ENCODE data around the gene DKK3.
A peak's percentile ranks its signal among the peaks of the same experiment; 100 is the strongest.

DKK3 gene

GRCh38 chr11:11942668-11943067 lies 65.8 kb downstream of the DKK3 start:
- no peaks in the 10 kb centered on the region for H3K4me1 Mint-ChIP-seq (ENCODE audit: low read depth)
- H3K27ac Mint-ChIP-seq = no peak overlapping the region
- H3K4me3 Mint-ChIP-seq = no peak overlapping the region
- H3K9me3 Mint-ChIP-seq (ENCODE audit: low read depth) = no peaks in the 10 kb centered on the region
- peaks cover 2% of the 10 kb centered on the region for H3K36me3 Mint-ChIP-seq
- H3K27me3 Mint-ChIP-seq = no peaks in the 10 kb centered on the region

GRCh38 chr11:11940551-11940950 lies 67.9 kb downstream of the DKK3 start:
- H3K36me3 Mint-ChIP-seq = peaks cover 6% of the 10 kb centered on the region

GRCh38 chr11:11937957-11938356 lies 70.5 kb downstream of the DKK3 start:
- no peaks in the 10 kb centered on the region for H3K4me1 Mint-ChIP-seq (ENCODE audit: low read depth)
- H3K36me3 Mint-ChIP-seq = peaks cover 6% of the 10 kb centered on the region
- H3K9me3 Mint-ChIP-seq (ENCODE audit: low read depth) = no peaks in the 10 kb centered on the region
- H3K4me3 Mint-ChIP-seq = no peak overlapping the region
- H3K27me3 Mint-ChIP-seq = no peaks in the 10 kb centered on the region
- H3K27ac Mint-ChIP-seq = no peak overlapping the region

More at GRCh38 chr11:11940551-11940950, 67.9 kb downstream of the DKK3 start:
- Mint-ChIP-seq H3K27ac (no peak overlapping the region), H3K4me1 (ENCODE audit: low read depth) (no peaks in the 10 kb centered on the region), H3K27me3 (no peaks in the 10 kb centered on the region), H3K9me3 (ENCODE audit: low read depth) (no peaks in the 10 kb centered on the region), H3K4me3 (no peak overlapping the region)

GRCh38 chr11:11937433-11937832 lies 71.0 kb downstream of the DKK3 start:
- no peaks in the 10 kb centered on the region for H3K9me3 Mint-ChIP-seq (ENCODE audit: low read depth)
- peaks cover 6% of the 10 kb centered on the region for H3K36me3 Mint-ChIP-seq
- no peaks in the 10 kb centered on the region for H3K4me1 Mint-ChIP-seq (ENCODE audit: low read depth)
- peak overlapping the region; percentile 16 for H3K27ac Mint-ChIP-seq
- H3K27me3 Mint-ChIP-seq = no peaks in the 10 kb centered on the region
- H3K4me3 Mint-ChIP-seq = no peak overlapping the region

- Mint-ChIP-seq H3K4me1 (ENCODE audit: low read depth) (no peaks in the 10 kb centered on the region), H3K36me3 (peaks cover 6% of the 10 kb centered on the region), H3K27me3 (no peaks in the 10 kb centered on the region)
Observed at GRCh38 chr11:11935536-11935935, 72.9 kb downstream of the DKK3 start.

GRCh38 chr11:11931461-11932055 lies 76.9 kb downstream of the DKK3 start:
- peaks cover 2% of the 10 kb centered on the region for H3K4me1 Mint-ChIP-seq (ENCODE audit: low read depth)
- H3K4me3 Mint-ChIP-seq = no peak overlapping the region
- no peak overlapping the region for H3K27ac Mint-ChIP-seq
- H3K36me3 Mint-ChIP-seq = peaks cover 5% of the 10 kb centered on the region
- H3K9me3 Mint-ChIP-seq (ENCODE audit: low read depth) = no peaks in the 10 kb centered on the region
- H3K27me3 Mint-ChIP-seq = no peaks in the 10 kb centered on the region

More at GRCh38 chr11:11935536-11935935, 72.9 kb downstream of the DKK3 start:
- Mint-ChIP-seq H3K27ac (no peak overlapping the region), H3K9me3 (ENCODE audit: low read depth) (no peaks in the 10 kb centered on the region), H3K4me3 (no peak overlapping the region)

- no peak overlapping the region for H3K27ac Mint-ChIP-seq
- no peak overlapping the region for H3K4me3 Mint-ChIP-seq
- H3K27me3 Mint-ChIP-seq = no peaks in the 10 kb centered on the region
- H3K4me1 Mint-ChIP-seq (ENCODE audit: low read depth) = peaks cover 13% of the 10 kb centered on the region
- peaks cover 15% of the 10 kb centered on the region for H3K36me3 Mint-ChIP-seq
- H3K9me3 Mint-ChIP-seq (ENCODE audit: low read depth) = no peaks in the 10 kb centered on the region
Observed at GRCh38 chr11:11929920-11930319, 78.5 kb downstream of the DKK3 start.

- peaks cover 19% of the 10 kb centered on the region for H3K4me1 Mint-ChIP-seq (ENCODE audit: low read depth)
- H3K4me3 Mint-ChIP-seq = no peak overlapping the region
- H3K9me3 Mint-ChIP-seq (ENCODE audit: low read depth) = no peaks in the 10 kb centered on the region
- no peaks in the 10 kb centered on the region for H3K27me3 Mint-ChIP-seq
- peaks cover 22% of the 10 kb centered on the region for H3K36me3 Mint-ChIP-seq
- H3K27ac Mint-ChIP-seq = no peak overlapping the region
Observed at GRCh38 chr11:11923828-11924227, 84.6 kb downstream of the DKK3 start.

- peaks cover 2% of the 10 kb centered on the region for H3K4me1 Mint-ChIP-seq (ENCODE audit: low read depth)
- no peaks in the 10 kb centered on the region for H3K27me3 Mint-ChIP-seq
- peaks cover 24% of the 10 kb centered on the region for H3K36me3 Mint-ChIP-seq
- no peaks in the 10 kb centered on the region for H3K9me3 Mint-ChIP-seq (ENCODE audit: low read depth)
- peak overlapping the region; percentile 23 for H3K27ac Mint-ChIP-seq
- no peak overlapping the region for H3K4me3 Mint-ChIP-seq
Observed at GRCh38 chr11:11916981-11917399, 91.4 kb downstream of the DKK3 start.

GRCh38 chr11:11915625-11916024 lies 92.8 kb downstream of the DKK3 start:
- Mint-ChIP-seq H3K27me3 (no peaks in the 10 kb centered on the region), H3K27ac (peak overlapping the region; percentile 1), H3K4me1 (ENCODE audit: low read depth) (peaks cover 2% of the 10 kb centered on the region), H3K9me3 (ENCODE audit: low read depth) (no peaks in the 10 kb centered on the region), H3K4me3 (no peak overlapping the region), H3K36me3 (peaks cover 32% of the 10 kb centered on the region)

- Mint-ChIP-seq H3K27ac (no peak overlapping the region), H3K9me3 (ENCODE audit: low read depth) (no peaks in the 10 kb centered on the region), H3K27me3 (no peaks in the 10 kb centered on the region), H3K36me3 (peaks cover 32% of the 10 kb centered on the region), H3K4me1 (ENCODE audit: low read depth) (peaks cover 2% of the 10 kb centered on the region), H3K4me3 (no peak overlapping the region)
Observed at GRCh38 chr11:11913395-11913794, 95.0 kb downstream of the DKK3 start.

Measured in activated naive CD8-positive, alpha-beta T cell (primary cell).